HCT116 (cell line): ENCODE data around the gene RXFP4. TPM values are rescaled to one million over a fixed set of nuclear protein-coding genes. Genes with fewer than 3 reads are reported as not detected.

ENCODE experiments used
- ATAC-seq: fragments of 200-7000 bp; cut with Tn5 transposase; 2 replicates; pipeline ENCODE4 v1.9.1; 2020; ENCODE audit warnings: mild to moderate bottlenecking, moderate library complexity
- Bru-seq: library from RNA; stranded (reverse); fragments of 400-500 nt; gene quantifications from one replicate; lab custom pipeline; 2021; lab: Mats Ljungman, UMichigan
- BruChase-seq, 2 experiments: library from RNA; stranded (reverse); fragments of 400-500 nt; gene quantifications; one replicate each; lab custom pipeline; 2021; lab: Mats Ljungman, UMichigan
- BruUV-seq: library from RNA; stranded (reverse); fragments of 400-500 nt; replicated peaks from 2 replicates; lab custom pipeline; 2021; lab: Mats Ljungman, UMichigan
- CTCF ChIA-PET: fragments of 300-600 bp; sonication (Branson Sonifier 250); formaldehyde crosslinking; loops from one replicate; lab custom pipeline; 2021; ENCODE audit warnings: antibody characterized with exemption; lab: Charles Lee
- POLR2A ChIA-PET: fragments of 300-600, 350-600 bp; sonication (Branson Sonifier 250); formaldehyde crosslinking; loops from one replicate; lab custom pipeline; 2021; ENCODE audit warnings: antibody characterized with exemption; lab: Charles Lee
- RAD21 ChIA-PET, 2 experiments: fragments of 300-600 bp; sonication (Branson Sonifier 250); formaldehyde crosslinking; loops; one replicate each; lab custom pipeline; 2023; ENCODE audit warnings: low total read pairs in 2 of 2; ENCODE audit not compliant: uncharacterized antibody in 2 of 2, unreplicated experiment in 2 of 2, low non-redundant PET in 1 of 2; lab: Charles Lee
- DNase-seq: peaks from one replicate; pipeline ENCODE4 v3.0.0-alpha.2; 2010; ENCODE audit warnings: low read depth, low spot score
- H2AFZ ChIP-seq: fragments of 200-600 bp; shearing (Covaris generic), sonication (generic); 2 replicates; pipeline ENCODE4 v1.6.1; 2017; ENCODE audit warnings: low read depth, mixed run types, mixed read lengths, antibody characterized with exemption, low read length; ENCODE audit not compliant: poor library complexity, severe bottlenecking
- H3K27ac ChIP-seq: 2 replicates; pipeline ENCODE4 v1.5.1; 2012; ENCODE audit warnings: low read depth, low read length
- H3K27me3 ChIP-seq: fragments of 200-600 bp; sonication (generic); 2 replicates; pipeline ENCODE4 v1.6.1; 2016; ENCODE audit warnings: mixed run types, low read length, mixed read lengths; ENCODE audit not compliant: insufficient read depth
- H3K36me3 ChIP-seq, 2 experiments: fragments of 200-500 bp in 1 of 2; fragments of 200-600 bp in 1 of 2; sonication (Bioruptor generic) in 1 of 2; sonication (generic) in 1 of 2; 2 replicates each; pipeline versions ENCODE4 v1.5.1 to v1.6.1; 2014 to 2016; ENCODE audit warnings: low read length in 2 of 2, inconsistent platforms in 1 of 2, mixed read lengths in 1 of 2, mixed run types in 1 of 2; ENCODE audit not compliant: insufficient read depth in 2 of 2, control insufficient read depth in 1 of 2
- H3K4me1 ChIP-seq, 2 experiments: fragments of 200-600 bp in 1 of 2; sonication (generic) in 1 of 2; 2 replicates each; pipeline versions ENCODE4 v1.5.1 to v1.6.1; 2012 to 2017; ENCODE audit warnings: low read length in 2 of 2, inconsistent platforms in 1 of 2, mild to moderate bottlenecking in 1 of 2, mixed read lengths in 1 of 2, mixed run types in 1 of 2, moderate library complexity in 1 of 2; ENCODE audit not compliant: insufficient read depth in 2 of 2, control insufficient read depth in 1 of 2
- H3K4me2 ChIP-seq: fragments of 200-600 bp; sonication (generic); 2 replicates; pipeline ENCODE4 v1.6.1; 2017; ENCODE audit warnings: mixed run types, low read length, mixed read lengths
- H3K4me3 ChIP-seq, 2 experiments: fragments of 200-600 bp in 1 of 2; sonication (generic) in 1 of 2; replicated peaks in 1 of 2; 2 replicates each; pipeline ENCODE4 v1.5.1; 2011 to 2016; ENCODE audit warnings: low read length in 2 of 2, control low read depth in 1 of 2, low read depth in 1 of 2, mild to moderate bottlenecking in 1 of 2, mixed read lengths in 1 of 2, mixed run types in 1 of 2
- H3K79me2 ChIP-seq: fragments of 200-600 bp; sonication (generic); 2 replicates; pipeline ENCODE4 v1.6.1; 2017; ENCODE audit warnings: mild to moderate bottlenecking, mixed run types, low read length, moderate library complexity, mixed read lengths; ENCODE audit not compliant: insufficient read depth
- H3K9ac ChIP-seq: fragments of 200-600 bp; sonication (generic); 2 replicates; pipeline ENCODE4 v1.6.1; 2016; ENCODE audit warnings: low read length, mixed read lengths
- H3K9me2 ChIP-seq: fragments of 200-600 bp; sonication (generic), shearing (Covaris generic); 2 replicates; pipeline ENCODE4 v1.6.1; 2017; ENCODE audit warnings: mixed run types, mild to moderate bottlenecking, moderate library complexity; ENCODE audit not compliant: insufficient read depth
- H3K9me3 ChIP-seq, 2 experiments: fragments of 200-500 bp in 1 of 2; fragments of 200-600 bp in 1 of 2; sonication (Bioruptor generic) in 1 of 2; sonication (generic) in 1 of 2; 2 replicates each; pipeline ENCODE4 v1.6.1; 2014 to 2017; ENCODE audit warnings: low read length in 2 of 2, mixed read lengths in 2 of 2, inconsistent platforms in 1 of 2, low read depth in 1 of 2, mild to moderate bottlenecking in 1 of 2, mixed run types in 1 of 2, moderate library complexity in 1 of 2; ENCODE audit not compliant: control insufficient read depth in 1 of 2, insufficient read depth in 1 of 2
- H4K20me1 ChIP-seq: fragments of 200-600 bp; sonication (generic), shearing (Covaris generic); 2 replicates; pipeline ENCODE4 v1.6.1; 2017; ENCODE audit warnings: mixed run types, mild to moderate bottlenecking, moderate library complexity; ENCODE audit not compliant: insufficient read depth
- EGR1 ChIP-seq: IDR thresholded peaks from 2 replicates; pipeline ENCODE4 v1.6.1; 2012; ENCODE audit warnings: low read depth
- ELF1 ChIP-seq: IDR thresholded peaks from 2 replicates; pipeline ENCODE4 v1.6.1; 2012; ENCODE audit warnings: low read depth, borderline replicate concordance
- FOSL1 ChIP-seq: IDR thresholded peaks from 2 replicates; pipeline ENCODE4 v1.6.1; 2012; ENCODE audit warnings: low read depth
- JUND ChIP-seq: IDR thresholded peaks from 2 replicates; pipeline ENCODE4 v1.6.1; 2012
- POLR2A ChIP-seq: IDR thresholded peaks from 2 replicates; pipeline ENCODE4 v1.7.0; 2011; ENCODE audit warnings: borderline replicate concordance; ENCODE audit not compliant: insufficient read depth, insufficient read length; ENCODE audit errors: extremely low read depth
- POLR2AphosphoS5 ChIP-seq: IDR thresholded peaks from 2 replicates; pipeline ENCODE4 v1.6.1; 2011; ENCODE audit warnings: mild to moderate bottlenecking, low read depth, low read length, moderate library complexity
- SIN3A ChIP-seq: IDR thresholded peaks from 2 replicates; pipeline ENCODE4 v1.6.1; 2012; ENCODE audit warnings: low read depth
- SP1 ChIP-seq: IDR thresholded peaks from 2 replicates; pipeline ENCODE4 v1.6.1; 2012; ENCODE audit warnings: low read depth
- YY1 ChIP-seq: IDR thresholded peaks from 2 replicates; pipeline ENCODE4 v1.6.1; 2011; ENCODE audit warnings: low read length, low read depth, moderate library complexity, mild to moderate bottlenecking; ENCODE audit not compliant: insufficient replicate concordance; ENCODE audit errors: extremely low read depth
- ZFX ChIP-seq: fragments of 450-650 bp; IDR thresholded peaks from 2 replicates; pipeline ENCODE4 v1.6.1; 2017
- intact Hi-C: fragments of 100-400 bp; cut with micrococcal nuclease; formaldehyde crosslinking; loops from 2 replicates; pipeline ENCODE4 v1.10.0; 2022
- long read RNA-seq: library from polyadenylated mRNA; unstranded; transcript quantifications from one replicate; pipeline ENCODE4 v2.0.0, GENCODE V29; 2021; ENCODE audit not compliant: unreplicated experiment
- polyA plus RNA-seq: library from polyadenylated mRNA; unstranded; fragments of >200 nt; gene quantifications from 2 replicates; pipeline ENCODE4 v1.2.1, GENCODE V29; 2012; ENCODE audit warnings: missing spikeins
- total RNA-seq: library from RNA; stranded (reverse); gene quantifications from one replicate; pipeline ENCODE4 v1.2.1, GENCODE V29; 2021; ENCODE audit not compliant: unreplicated experiment

Gene RXFP4, protein sequence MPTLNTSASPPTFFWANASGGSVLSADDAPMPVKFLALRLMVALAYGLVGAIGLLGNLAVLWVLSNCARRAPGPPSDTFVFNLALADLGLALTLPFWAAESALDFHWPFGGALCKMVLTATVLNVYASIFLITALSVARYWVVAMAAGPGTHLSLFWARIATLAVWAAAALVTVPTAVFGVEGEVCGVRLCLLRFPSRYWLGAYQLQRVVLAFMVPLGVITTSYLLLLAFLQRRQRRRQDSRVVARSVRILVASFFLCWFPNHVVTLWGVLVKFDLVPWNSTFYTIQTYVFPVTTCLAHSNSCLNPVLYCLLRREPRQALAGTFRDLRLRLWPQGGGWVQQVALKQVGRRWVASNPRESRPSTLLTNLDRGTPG
- total RNA-seq = 0.20 TPM
- polyA plus RNA-seq = 0.27 and 0.31 TPM in 2 replicates
- percentile 19 among the genes with signal in this experiment for Bru-seq, nascent RNA
- not detected for BruChase-seq, experiment 1, labeled RNA remaining after a 6-hour chase
- BruChase-seq, experiment 2, labeled RNA remaining after a 2-hour chase = not detected
- long read RNA-seq, partial matches to known transcripts = 0 of 1 reads
- long read RNA-seq, other reads (novel, unspliced or antisense) = 0 of 1 reads

DNA sequence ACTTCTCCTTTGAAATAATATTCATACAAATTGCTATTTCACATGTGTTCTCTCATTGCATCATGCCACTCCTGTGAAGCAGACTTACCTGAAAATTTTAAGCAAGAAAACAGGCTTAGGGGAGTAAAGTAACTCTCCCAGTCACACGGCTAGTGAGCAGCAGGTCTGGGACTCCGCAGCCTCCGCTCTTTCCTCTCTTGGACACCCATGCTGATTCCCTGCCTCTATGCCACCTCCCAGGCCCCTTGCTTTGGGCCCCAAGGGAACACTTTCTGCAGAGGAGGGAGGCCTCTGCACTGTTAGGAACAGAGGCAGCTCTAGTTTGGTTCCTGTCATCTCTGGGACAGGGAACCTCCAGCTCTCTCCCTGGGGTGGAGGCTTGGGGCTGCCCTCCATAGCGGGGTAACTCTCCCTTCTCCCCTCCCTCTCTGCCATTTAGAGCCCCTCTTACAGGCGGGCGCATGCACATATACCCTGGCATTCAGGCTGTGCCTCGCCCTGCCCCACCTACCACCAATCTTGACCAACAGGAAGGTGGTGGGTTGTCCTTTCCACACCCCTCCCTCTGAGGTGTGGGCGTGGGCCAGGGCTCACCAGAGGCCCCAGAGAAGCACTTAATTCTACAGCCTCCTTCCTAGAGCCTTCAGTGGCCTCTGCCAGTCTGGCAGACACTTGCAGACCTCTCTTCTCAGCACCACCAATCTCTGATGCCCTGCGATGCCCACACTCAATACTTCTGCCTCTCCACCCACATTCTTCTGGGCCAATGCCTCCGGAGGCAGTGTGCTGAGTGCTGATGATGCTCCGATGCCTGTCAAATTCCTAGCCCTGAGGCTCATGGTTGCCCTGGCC, at the start of gene RXFP4:
Gene RXFP4 (plus strand): TSS at position 646 of the 852 bp plus-strand sequence. CDS start 72 bp downstream, at position 718.
- Histone ChIP-seq H3K9me3 (no peaks in the 10 kb centered on the region), H4K20me1 (no peaks in the 10 kb centered on the region), H3K4me2 (peak within 1 kb of the TSS; percentile 74), H3K4me1 (peaks cover 53 to 72% of the 10 kb centered on the region in 2 experiments), H3K27ac (peak within 1 kb of the TSS; percentile 96), H3K36me3 (peaks cover 0 to under 1% of the 10 kb centered on the region in 2 experiments; a peak in 1 of 4 replicates), H3K27me3 (no peaks in the 10 kb centered on the region), H3K9ac (peak within 1 kb of the TSS; percentile 54), H3K79me2 (no peaks in the 10 kb centered on the region), H3K9me2 (no peaks in the 10 kb centered on the region), H2AFZ (no peak within 1 kb of the TSS), H3K4me3 (peak within 1 kb of the TSS; percentile 24 to 40)
- intact Hi-C loops = loop anchor here (1.0 to 5.0 kb wide), 2 partner anchors 111 to 125 kb away; partner anchors contain the start of genes LAMTOR2 and UBQLN4
- ATAC-seq (peak; percentile 85), DNase-seq (no peak)
- RAD21 ChIA-PET = interaction anchor here (0.5 to 1.5 kb wide), 5 partner anchors 43 to 811 kb away, joined by 3 to 6 read pairs (median 3); partner anchors contain the start of gene RAB25 (in 1 of the 2)
- CTCF ChIA-PET = interaction anchor here (1.1 to 1.6 kb wide), 5 partner anchors 41 to 284 kb away, joined by 3 to 7 read pairs (median 6); no protein-coding TSS in a partner anchor
- BruUV-seq = TSS peak; percentile 49
- POLR2A ChIA-PET = interaction anchor here (0.7 to 1.4 kb wide), 9 partner anchors 9 to 184 kb away, joined by 3 to 15 read pairs (median 4); partner anchors contain the start of genes ARHGEF2 and RAB25
- TF ChIP-seq ZFX = 0 out of 2 replicates have a peak, but pooled peaks have one; percentile 15
- TF ChIP-seq POLR2A = peak; percentile 59
- no peak for TF ChIP-seq YY1
- no peak for TF ChIP-seq FOSL1
- no peak for TF ChIP-seq SIN3A
- TF ChIP-seq SP1 = no peak
- TF ChIP-seq POLR2AphosphoS5 = peak; percentile 52; the same call in 1 of the 2 replicates
- no peak for TF ChIP-seq EGR1
- no peak for TF ChIP-seq ELF1
- TF ChIP-seq JUND = no peak
